GM08714 (cell line): ENCODE measurements around the gene COMTD1.
"Not testable (repeated sequence)": the region's sequence is repeated elsewhere in the genome, so short reads cannot be mapped to it uniquely, and the experiment has no call there.

Source experiments
- H3K4me3 ChIP-seq: fragments of 200-500 bp; sonication (Bioruptor generic); 2 replicates; pipeline ENCODE4 v1.5.1; 2014; ENCODE audit warnings: mild to moderate bottlenecking, low read length, inconsistent platforms
- ZNF274 ChIP-seq: IDR thresholded peaks from 2 replicates; pipeline ENCODE4 v1.6.1; 2012; ENCODE audit warnings: mild to moderate bottlenecking, low read depth, low read length

COMTD1 gene

GRCh38 chr10:75197906-75198305 lies 37.9 kb downstream of the COMTD1 start:
- no peak overlapping the region for H3K4me3 ChIP-seq
- no peak for TF ChIP-seq ZNF274

GRCh38 chr10:75197066-75197465 lies 38.7 kb downstream of the COMTD1 start:
- H3K4me3 ChIP-seq = no peak overlapping the region
- no peak for TF ChIP-seq ZNF274

- H3K4me3 ChIP-seq = no peak overlapping the region
- no peak for TF ChIP-seq ZNF274
Observed at GRCh38 chr10:75195035-75195763, 40.6 kb downstream of the COMTD1 start.

- H3K4me3 ChIP-seq = not testable (repeated sequence)
Observed at GRCh38 chr10:75194625-75195024, 41.1 kb downstream of the COMTD1 start.

GRCh38 chr10:75191821-75192568 lies 43.8 kb downstream of the COMTD1 start:
- TF ChIP-seq ZNF274 = no peak
- no peak overlapping the region for H3K4me3 ChIP-seq

- no peak overlapping the region for H3K4me3 ChIP-seq
- TF ChIP-seq ZNF274 = no peak
Observed at GRCh38 chr10:75189266-75190096, 46.3 kb downstream of the COMTD1 start.

- not testable (repeated sequence) for H3K4me3 ChIP-seq
Observed at GRCh38 chr10:75188522-75188921, 47.2 kb downstream of the COMTD1 start.

GRCh38 chr10:75187961-75188426 lies 47.8 kb downstream of the COMTD1 start:
- no peak for TF ChIP-seq ZNF274
- H3K4me3 ChIP-seq = no peak overlapping the region

- TF ChIP-seq ZNF274 = no peak
- H3K4me3 ChIP-seq = no peak overlapping the region
Observed at GRCh38 chr10:75186310-75186709, 49.4 kb downstream of the COMTD1 start.
